AG04450 (cell line): Measurements from ENCODE around the gene MTM1. TPM values are rescaled to one million over a fixed set of nuclear protein-coding genes. Genes with fewer than 3 reads are reported as not detected.

ENCODE experiments used
- CTCF ChIA-PET: fragments of 300-600, 350-600 bp; formaldehyde crosslinking; extraction: SDS; loops from one replicate; lab custom pipeline; 2022; ENCODE audit warnings: antibody characterized with exemption, inconsistent platforms; lab: Charles Lee
- POLR2A ChIA-PET: fragments of 350-600 bp; formaldehyde crosslinking; extraction: SDS; loops from one replicate; lab custom pipeline; 2021; ENCODE audit warnings: antibody characterized with exemption, inconsistent platforms; lab: Yijun Ruan, JAX
- DNase-seq: peaks from one replicate; pipeline ENCODE4 v3.0.0-alpha.2; 2011; ENCODE audit warnings: low read depth, low spot score
- H3K27ac ChIP-seq: one replicate; pipeline ENCODE4 v1.5.1; 2012; ENCODE audit warnings: low read depth, low read length, control low read depth
- H3K27me3 ChIP-seq: one replicate; pipeline ENCODE4 v1.6.0; 2012; ENCODE audit warnings: low read length; ENCODE audit not compliant: control insufficient read depth, insufficient read depth
- H3K4me3 ChIP-seq: 2 replicates; pipeline ENCODE4 v1.5.1; 2011; ENCODE audit warnings: mild to moderate bottlenecking, low read depth, low read length, control low read depth
- H3K9me3 ChIP-seq: 2 replicates; pipeline ENCODE4 v1.5.1; 2012; ENCODE audit warnings: low read length; ENCODE audit not compliant: control insufficient read depth, insufficient read depth
- CTCF ChIP-seq: IDR thresholded peaks from 2 replicates; pipeline ENCODE4 v1.5.1; 2011; ENCODE audit warnings: low read depth, low read length, control low read depth, inconsistent platforms
- polyA plus RNA-seq: library from polyadenylated mRNA; depleted of rRNA; stranded (reverse); fragments of >200 nt; gene quantifications from 2 replicates; pipeline ENCODE4 v1.2.3, GENCODE V29; 2011

Gene MTM1
- polyA plus RNA-seq, 1 experiment: 3.9 TPM

- DNase-seq: no peak
- Histone ChIP-seq H3K4me3 (no peak overlapping the region), H3K27me3 (no peaks in the 10 kb centered on the region), H3K27ac (no peak overlapping the region), H3K9me3 (no peaks in the 10 kb centered on the region)
- peak; percentile 47 for TF ChIP-seq CTCF
- POLR2A ChIA-PET: interaction anchor here (1.1 kb wide), 1 partner anchor 18 kb away, joined by 3 read pairs; no protein-coding TSS in a partner anchor
- CTCF ChIA-PET: interaction anchor here (0.6 to 0.9 kb wide), 2 partner anchors 23 to 578 kb away, joined by 3 to 7 read pairs; no protein-coding TSS in a partner anchor
Measured at GRCh38 chrX:150536455-150537116, 31.8 kb upstream of the MTM1 start.

DNA sequence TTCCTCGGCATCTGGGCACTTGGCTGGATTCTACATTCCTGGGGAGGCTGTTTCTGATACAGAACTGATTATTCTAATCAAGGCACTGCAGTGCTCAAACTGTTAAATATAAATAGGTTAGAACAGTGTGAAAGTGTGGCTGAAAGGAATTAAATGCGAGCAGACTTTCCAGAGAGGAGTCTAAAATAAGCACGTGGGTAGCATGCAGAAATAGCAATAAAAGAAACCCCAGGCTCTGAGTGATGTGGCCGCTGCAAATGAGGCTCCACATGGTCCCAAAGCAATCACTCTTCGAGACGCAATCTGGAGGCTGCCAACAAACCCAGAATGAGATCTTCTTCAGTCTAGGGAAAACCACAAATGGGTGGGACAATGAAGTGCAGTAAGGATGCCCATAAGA, 30.6 kb upstream of the MTM1 start:
- no peak overlapping the region for H3K4me3 ChIP-seq
- CTCF ChIA-PET: no interaction called here
- H3K9me3 ChIP-seq: no peaks in the 10 kb centered on the region
- H3K27ac ChIP-seq: no peak overlapping the region
- POLR2A ChIA-PET: no interaction called here
- no peak for DNase-seq
- no peaks in the 10 kb centered on the region for H3K27me3 ChIP-seq
- TF ChIP-seq CTCF: no peak

DNA sequence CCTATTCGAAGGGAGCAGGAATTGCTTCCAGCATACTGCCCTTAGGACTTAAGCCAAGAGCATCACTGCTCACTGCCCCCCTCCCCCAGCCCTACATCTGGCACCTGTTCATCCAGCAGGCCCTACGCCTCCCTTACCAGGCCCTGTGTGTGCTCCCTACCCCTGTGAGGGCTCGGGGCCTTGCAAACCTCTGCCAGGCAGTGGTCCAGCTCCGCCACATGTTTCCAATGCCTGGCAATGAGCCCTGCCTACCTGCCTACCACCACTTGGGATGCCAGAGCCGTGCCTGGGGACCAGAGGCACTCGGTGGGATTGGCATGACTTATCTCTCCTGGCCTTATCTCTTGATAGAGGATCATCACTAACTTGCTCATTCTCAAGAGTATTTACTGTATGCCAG, 27.5 kb upstream of the MTM1 start:
- Histone ChIP-seq H3K4me3 (no peak overlapping the region), H3K27me3 (no peaks in the 10 kb centered on the region), H3K27ac (no peak overlapping the region), H3K9me3 (no peaks in the 10 kb centered on the region)
- CTCF ChIA-PET: no interaction called here
- no peak for TF ChIP-seq CTCF
- DNase-seq: no peak
- POLR2A ChIA-PET: no interaction called here

DNA sequence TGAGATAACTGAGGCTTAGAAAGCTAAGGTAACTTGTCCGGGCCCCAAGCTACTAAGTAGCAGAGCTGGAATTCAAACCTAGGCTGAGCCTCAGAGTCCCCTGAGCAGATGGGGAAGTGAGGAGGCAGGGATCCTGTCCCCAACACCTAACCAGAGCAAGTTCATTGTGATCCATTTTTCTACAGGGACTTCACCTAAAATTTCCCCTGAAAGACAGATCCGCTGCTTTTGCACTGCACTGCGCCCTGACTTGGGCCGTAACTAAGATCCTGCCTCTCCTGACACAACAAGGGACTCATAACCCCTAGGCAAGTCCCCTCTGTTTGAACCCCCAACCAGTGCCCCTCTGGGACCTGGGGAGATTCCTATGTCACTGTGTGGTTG, 25.6 kb upstream of the MTM1 start:
- no peaks in the 10 kb centered on the region for H3K9me3 ChIP-seq
- no peak for DNase-seq
- POLR2A ChIA-PET: interaction anchor here (0.6 kb wide), 1 partner anchor 15 kb away, joined by 9 read pairs; no protein-coding TSS in a partner anchor
- H3K27me3 ChIP-seq: no peaks in the 10 kb centered on the region
- CTCF ChIA-PET: no interaction called here
- TF ChIP-seq CTCF: no peak
- no peak overlapping the region for H3K4me3 ChIP-seq
- H3K27ac ChIP-seq: no peak overlapping the region
